Activated naive CD4-positive, alpha-beta T cell treated with anti-CD3 and anti-CD28 coated beads, Interleukin-2, amount 50 U/mL, for 24 hours (primary cell): ENCODE results near the gene ZNF641.
"Not testable (repeated sequence)": the region's sequence is repeated elsewhere in the genome, so short reads cannot be mapped to it uniquely, and the experiment has no call there.

ENCODE experiments used
- H3K27ac Mint-ChIP-seq: one replicate; pipeline ENCODE4 v1.8.0; 2021; ENCODE audit warnings: mild to moderate bottlenecking, mixed read lengths
- H3K27me3 Mint-ChIP-seq: one replicate; pipeline ENCODE4 v1.8.0; 2021; ENCODE audit warnings: mixed read lengths
- H3K36me3 Mint-ChIP-seq: one replicate; pipeline ENCODE4 v1.8.0; 2021; ENCODE audit warnings: mixed read lengths
- H3K4me1 Mint-ChIP-seq: one replicate; pipeline ENCODE4 v1.8.0; 2021; ENCODE audit warnings: mixed read lengths
- H3K4me3 Mint-ChIP-seq: one replicate; pipeline ENCODE4 v1.8.0; 2021; ENCODE audit warnings: mild to moderate bottlenecking, mixed read lengths
- H3K9me3 Mint-ChIP-seq: one replicate; pipeline ENCODE4 v1.8.0; 2021; ENCODE audit warnings: mixed read lengths

Gene ZNF641

DNA sequence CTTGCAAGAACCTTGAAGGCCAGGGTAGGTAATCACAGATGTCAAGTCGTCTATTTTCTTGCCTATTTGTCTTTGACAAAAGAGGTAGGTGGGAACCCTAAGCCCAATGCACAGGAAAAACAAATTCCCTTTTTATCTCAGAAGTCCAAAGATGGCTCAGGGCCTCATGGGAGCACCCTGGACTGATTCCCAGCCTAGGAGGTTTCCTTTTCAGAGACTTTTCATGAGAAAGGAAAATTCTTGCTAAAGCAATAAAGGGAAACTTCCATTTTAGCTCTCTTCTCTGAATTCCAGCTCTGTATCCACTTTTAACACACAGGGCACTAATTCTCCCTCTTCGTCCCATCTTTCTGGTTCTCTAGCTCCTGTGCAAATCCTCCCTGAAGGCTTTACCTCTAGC, 1.2 kb downstream of the ZNF641 start:
- Mint-ChIP-seq H3K36me3 (peaks cover 31% of the 10 kb centered on the region), H3K9me3 (no peaks in the 10 kb centered on the region), H3K27me3 (no peaks in the 10 kb centered on the region), H3K27ac (peak overlapping the region; percentile 6), H3K4me3 (peak overlapping the region; percentile 97), H3K4me1 (peaks cover 55% of the 10 kb centered on the region)

DNA sequence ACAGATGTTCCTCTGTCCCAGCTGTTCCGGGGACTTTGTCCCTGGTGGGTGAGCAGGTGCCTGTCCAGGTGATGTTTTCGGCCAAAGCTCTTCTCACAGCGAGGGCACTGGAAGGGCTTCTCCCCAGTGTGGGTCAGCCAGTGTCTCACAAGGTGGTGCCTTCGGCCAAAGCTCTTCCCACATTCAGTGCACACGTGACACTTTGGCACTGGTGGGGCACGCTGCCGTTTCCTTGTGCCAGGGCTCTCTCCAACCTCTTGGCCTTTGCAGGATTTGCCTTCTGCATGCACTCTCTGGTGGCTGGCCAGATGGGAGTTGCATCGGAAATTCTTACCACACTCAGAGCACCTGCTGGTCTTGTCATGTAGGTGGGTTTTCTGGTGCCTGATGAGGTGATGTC, 7.7 kb downstream of the ZNF641 start:
- peaks cover 54% of the 10 kb centered on the region for H3K36me3 Mint-ChIP-seq
- no peak overlapping the region for H3K4me3 Mint-ChIP-seq
- H3K27me3 Mint-ChIP-seq = no peaks in the 10 kb centered on the region
- no peaks in the 10 kb centered on the region for H3K9me3 Mint-ChIP-seq
- H3K4me1 Mint-ChIP-seq = peaks cover 41% of the 10 kb centered on the region
- H3K27ac Mint-ChIP-seq = no peak overlapping the region

DNA sequence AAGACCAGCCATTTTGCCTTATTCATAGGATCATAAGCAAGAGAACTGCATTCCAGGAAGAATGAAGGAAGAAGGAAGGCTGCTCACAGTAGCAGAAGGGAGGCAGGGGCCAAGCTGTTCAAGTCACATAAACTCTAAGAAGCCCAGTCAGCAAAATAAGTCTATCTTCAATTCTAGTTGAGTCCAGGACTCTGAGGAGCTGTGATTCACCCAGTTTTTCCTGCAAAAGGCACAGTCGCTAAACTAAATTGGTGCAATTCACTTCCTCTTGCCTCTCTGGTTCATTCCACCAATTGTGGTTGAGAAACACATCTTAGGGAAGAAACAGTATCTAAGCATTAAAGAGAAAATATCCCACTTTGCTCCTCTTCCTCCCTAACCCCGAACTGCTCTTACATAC, 9.8 kb downstream of the ZNF641 start:
- Mint-ChIP-seq H3K27ac (no peak overlapping the region), H3K4me3 (no peak overlapping the region), H3K4me1 (peaks cover 24% of the 10 kb centered on the region), H3K27me3 (no peaks in the 10 kb centered on the region), H3K9me3 (no peaks in the 10 kb centered on the region), H3K36me3 (peaks cover 45% of the 10 kb centered on the region)

DNA sequence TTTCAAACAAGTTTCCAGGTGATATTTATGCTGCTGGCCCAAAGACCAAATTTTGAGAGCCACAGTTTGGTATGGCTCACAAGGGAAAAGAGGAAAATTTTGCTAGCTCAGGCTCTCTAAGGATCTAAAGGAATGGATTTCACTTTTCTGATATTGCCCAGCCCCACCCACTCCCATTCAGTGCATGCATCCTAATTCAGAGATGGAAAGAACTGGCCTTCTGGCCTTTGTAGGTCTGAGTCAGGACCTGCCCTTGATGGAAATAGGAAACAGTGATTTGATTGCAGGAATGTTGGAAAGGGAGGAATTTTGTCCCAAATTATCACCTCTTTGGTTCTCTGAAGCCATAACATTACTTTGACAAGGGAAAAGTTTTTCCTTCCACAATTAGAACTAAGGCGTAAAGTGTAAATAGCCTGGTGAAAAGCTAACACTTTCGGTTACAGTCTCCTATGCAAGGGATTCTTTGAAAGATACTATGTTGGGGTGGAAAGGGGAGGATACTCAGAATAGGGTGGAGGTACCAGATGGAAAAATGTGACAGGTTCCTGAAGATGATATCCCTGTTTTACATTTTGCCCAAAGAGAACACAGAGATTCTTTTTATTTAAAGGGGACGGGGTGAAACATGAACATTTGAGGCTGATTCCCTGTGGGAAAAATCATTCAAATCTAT, 11.1 kb downstream of the ZNF641 start:
- H3K27ac Mint-ChIP-seq = no peak overlapping the region
- H3K4me3 Mint-ChIP-seq = no peak overlapping the region
- peaks cover 33% of the 10 kb centered on the region for H3K36me3 Mint-ChIP-seq
- H3K9me3 Mint-ChIP-seq = no peaks in the 10 kb centered on the region
- H3K27me3 Mint-ChIP-seq = no peaks in the 10 kb centered on the region
- H3K4me1 Mint-ChIP-seq = peaks cover 20% of the 10 kb centered on the region

DNA sequence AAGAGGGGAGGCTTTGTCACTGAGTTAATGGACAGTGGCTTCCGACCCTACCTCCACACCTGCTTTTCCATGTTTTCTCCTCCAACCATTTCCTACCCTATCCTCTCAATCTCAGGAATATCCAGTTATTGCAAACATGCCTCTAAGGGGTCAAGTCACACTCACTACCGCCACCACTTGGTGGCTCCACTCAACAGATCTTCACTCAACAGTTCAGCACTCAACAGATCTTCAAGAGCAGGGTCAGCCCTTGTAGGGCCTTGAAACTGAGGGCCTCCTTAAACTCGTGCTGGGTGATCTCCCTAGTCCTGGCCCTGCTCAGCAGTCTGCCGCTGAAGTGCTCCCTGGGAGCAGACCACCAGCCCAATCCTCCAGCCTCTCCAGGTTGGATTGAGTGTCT, 14.2 kb downstream of the ZNF641 start:
- peaks cover 15% of the 10 kb centered on the region for H3K36me3 Mint-ChIP-seq
- no peaks in the 10 kb centered on the region for H3K9me3 Mint-ChIP-seq
- H3K27me3 Mint-ChIP-seq = no peaks in the 10 kb centered on the region
- H3K27ac Mint-ChIP-seq = no peak overlapping the region
- H3K4me3 Mint-ChIP-seq = no peak overlapping the region
- H3K4me1 Mint-ChIP-seq = peaks cover 13% of the 10 kb centered on the region

DNA sequence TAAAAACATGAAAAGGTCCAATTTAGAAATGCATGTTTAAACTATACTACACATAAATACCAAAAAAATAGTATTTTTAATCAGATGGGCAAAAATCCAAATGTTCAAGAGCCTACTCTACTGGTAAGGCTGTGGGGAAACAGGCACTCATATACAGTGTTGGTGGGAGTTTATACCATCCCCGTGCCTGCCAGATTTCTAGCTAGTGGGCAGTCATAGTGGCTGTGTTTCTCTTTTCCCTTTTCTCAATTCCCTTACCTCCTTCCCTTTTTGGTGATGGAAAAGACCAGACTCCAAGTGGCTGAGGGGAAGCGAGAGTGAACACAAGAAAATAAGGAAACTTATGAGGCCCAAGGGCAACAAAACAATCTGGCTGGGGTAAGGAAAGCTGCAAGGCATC, 14.7 kb downstream of the ZNF641 start:
- H3K9me3 Mint-ChIP-seq = no peaks in the 10 kb centered on the region
- no peak overlapping the region for H3K27ac Mint-ChIP-seq
- H3K27me3 Mint-ChIP-seq = no peaks in the 10 kb centered on the region
- no peak overlapping the region for H3K4me3 Mint-ChIP-seq
- peaks cover 11% of the 10 kb centered on the region for H3K4me1 Mint-ChIP-seq
- peaks cover 13% of the 10 kb centered on the region for H3K36me3 Mint-ChIP-seq

DNA sequence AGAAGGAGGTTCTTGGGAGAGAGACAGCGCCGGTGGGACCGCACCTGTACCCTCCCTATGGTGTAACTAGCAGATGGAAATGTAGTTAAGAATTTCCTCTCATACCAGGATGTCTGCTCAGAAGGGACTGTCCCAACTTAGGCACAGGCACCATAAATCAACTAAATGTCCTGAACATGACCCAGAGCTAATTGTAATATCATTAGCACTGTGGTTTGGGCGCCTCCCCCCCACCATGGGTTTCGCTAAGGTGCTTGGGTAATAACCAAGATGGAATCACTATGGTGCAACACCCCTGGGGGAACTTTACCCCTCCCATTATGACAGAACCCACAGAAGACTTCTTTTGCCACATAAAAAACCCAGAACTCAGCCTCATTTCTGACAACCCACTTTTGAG, 15.9 kb downstream of the ZNF641 start:
- H3K4me3 Mint-ChIP-seq = no peak overlapping the region
- peaks cover 11% of the 10 kb centered on the region for H3K4me1 Mint-ChIP-seq
- no peak overlapping the region for H3K27ac Mint-ChIP-seq
- H3K27me3 Mint-ChIP-seq = no peaks in the 10 kb centered on the region
- peaks cover 1% of the 10 kb centered on the region for H3K36me3 Mint-ChIP-seq
- H3K9me3 Mint-ChIP-seq = no peaks in the 10 kb centered on the region

DNA sequence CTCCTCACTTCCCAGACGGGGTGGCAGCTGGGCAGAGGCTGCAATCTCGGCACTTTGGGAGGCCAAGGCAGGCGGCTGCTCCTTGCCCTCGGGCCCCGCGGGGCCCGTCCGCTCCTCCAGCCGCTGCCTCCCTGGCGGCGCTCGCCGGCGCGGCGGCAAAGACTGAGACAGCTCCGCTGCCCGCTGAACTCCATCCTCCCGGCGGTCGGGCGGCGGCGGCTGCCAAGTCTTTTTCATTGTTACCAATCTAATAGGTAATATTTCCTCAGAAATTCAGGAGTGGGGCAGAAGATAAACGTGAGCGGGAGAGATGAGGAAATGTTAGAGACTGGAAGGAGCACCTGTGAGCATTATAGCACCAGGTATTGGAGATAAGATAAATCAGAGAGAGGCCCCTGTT, 17.0 kb downstream of the ZNF641 start:
- H3K27ac Mint-ChIP-seq, H3K4me3 Mint-ChIP-seq, H3K27me3 Mint-ChIP-seq, H3K9me3 Mint-ChIP-seq, H3K36me3 Mint-ChIP-seq: not testable (repeated sequence)
- peaks cover 11% of the 10 kb centered on the region for H3K4me1 Mint-ChIP-seq

DNA sequence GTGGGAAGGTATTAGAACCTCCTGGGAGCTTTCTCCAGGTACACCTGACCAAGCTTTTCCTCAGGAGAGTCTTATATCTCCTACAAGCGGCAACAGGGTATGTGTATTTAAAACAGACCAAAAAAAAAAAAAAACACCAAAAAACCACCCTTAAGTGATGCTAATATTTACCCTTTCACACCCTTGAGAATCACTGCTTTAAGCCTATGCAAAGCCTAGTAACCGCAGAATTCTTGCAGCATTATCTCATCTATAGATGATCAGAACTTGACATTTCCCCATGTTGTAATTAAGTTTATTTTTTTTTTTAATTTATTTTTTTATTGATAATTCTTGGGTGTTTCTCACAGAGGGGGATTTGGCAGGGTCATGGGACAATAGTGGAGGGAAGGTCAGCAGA, 19.3 kb downstream of the ZNF641 start:
- H3K36me3 Mint-ChIP-seq = no peaks in the 10 kb centered on the region
- no peaks in the 10 kb centered on the region for H3K27me3 Mint-ChIP-seq
- no peak overlapping the region for H3K4me3 Mint-ChIP-seq
- H3K9me3 Mint-ChIP-seq = no peaks in the 10 kb centered on the region
- H3K27ac Mint-ChIP-seq = no peak overlapping the region
- H3K4me1 Mint-ChIP-seq = peaks cover 15% of the 10 kb centered on the region

DNA sequence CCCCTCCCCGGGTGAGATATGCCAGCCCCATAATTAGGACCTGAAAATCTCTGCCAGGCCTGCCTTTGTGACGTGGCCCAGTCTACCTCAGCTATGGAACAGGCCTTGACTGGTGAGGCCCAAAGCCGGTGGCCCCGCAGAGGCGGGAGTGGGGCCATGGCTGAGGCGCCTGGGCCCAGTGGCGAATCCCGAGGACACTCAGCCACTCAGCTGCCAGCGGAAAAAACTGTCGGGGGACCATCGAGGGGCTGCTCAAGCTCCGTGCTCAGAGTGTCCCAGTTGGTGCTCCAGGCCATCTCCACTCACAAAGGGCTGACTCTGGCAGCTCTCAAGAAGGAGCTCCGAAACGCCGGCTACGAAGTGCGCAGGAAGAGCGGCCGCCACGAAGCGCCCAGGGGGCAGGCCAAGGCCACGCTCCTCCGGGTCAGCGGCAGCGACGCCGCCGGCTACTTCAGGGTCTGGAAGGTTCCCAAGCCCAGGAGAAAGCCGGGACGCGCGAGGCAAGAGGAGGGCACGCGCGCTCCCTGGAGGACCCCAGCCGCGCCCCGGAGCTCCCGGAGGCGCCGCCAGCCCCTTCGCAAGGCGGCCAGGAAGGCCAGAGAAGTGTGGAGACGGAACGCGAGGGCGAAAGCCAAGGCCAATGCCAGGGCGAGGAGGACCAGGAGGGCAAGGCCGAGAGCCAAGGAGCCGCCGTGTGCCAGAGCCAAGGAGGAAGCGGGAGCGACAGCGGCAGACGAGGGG, 21.4 kb downstream of the ZNF641 start:
- H3K4me1 Mint-ChIP-seq = peaks cover 6% of the 10 kb centered on the region
- H3K9me3 Mint-ChIP-seq = no peaks in the 10 kb centered on the region
- no peaks in the 10 kb centered on the region for H3K27me3 Mint-ChIP-seq
- no peaks in the 10 kb centered on the region for H3K36me3 Mint-ChIP-seq
- H3K4me3 Mint-ChIP-seq = no peak overlapping the region
- no peak overlapping the region for H3K27ac Mint-ChIP-seq

DNA sequence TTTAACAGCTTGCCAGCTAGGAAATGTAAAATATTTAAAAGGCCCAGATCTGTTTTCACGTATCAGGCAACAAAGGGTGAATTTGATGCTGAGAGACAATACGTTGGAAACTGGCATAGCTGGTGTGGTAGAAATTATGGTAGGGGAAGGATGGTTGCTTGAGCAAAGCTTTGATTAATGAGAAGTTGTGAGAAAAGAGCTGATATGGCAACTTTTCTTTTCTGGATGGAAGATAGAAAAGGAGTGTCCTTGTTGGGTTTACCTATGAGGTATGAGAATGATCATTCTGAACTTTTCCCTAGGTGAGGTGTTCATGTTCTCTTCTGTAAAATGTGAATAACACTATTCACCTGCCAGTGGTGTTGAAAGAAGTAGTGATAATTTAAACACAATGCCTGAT, 34.2 kb downstream of the ZNF641 start:
- Mint-ChIP-seq H3K4me1 (no peaks in the 10 kb centered on the region), H3K27me3 (no peaks in the 10 kb centered on the region), H3K27ac (no peak overlapping the region), H3K36me3 (peaks cover 10% of the 10 kb centered on the region), H3K4me3 (no peak overlapping the region), H3K9me3 (peaks cover 11% of the 10 kb centered on the region)

DNA sequence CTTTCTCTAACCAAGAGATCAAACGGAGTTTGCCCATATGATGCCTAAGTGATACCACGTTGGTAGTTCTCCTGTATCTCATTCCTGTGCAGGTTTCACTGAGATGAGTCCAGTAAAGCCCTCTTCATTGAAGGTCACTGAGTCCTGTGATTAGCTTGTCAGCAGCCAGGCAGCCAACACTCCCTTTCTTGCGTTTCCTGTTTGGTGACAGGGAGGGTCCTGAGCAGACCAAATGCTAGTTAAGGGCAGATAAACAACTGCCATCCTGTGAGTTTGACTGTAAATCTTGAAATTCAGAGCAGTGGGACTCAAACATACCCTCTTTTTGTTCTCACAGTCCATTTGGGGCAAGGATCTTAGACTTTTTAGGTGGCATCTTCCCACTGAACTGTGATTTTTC, 39.4 kb downstream of the ZNF641 start:
- H3K27ac Mint-ChIP-seq = no peak overlapping the region
- H3K9me3 Mint-ChIP-seq = peaks cover 8% of the 10 kb centered on the region
- H3K4me1 Mint-ChIP-seq = no peaks in the 10 kb centered on the region
- H3K27me3 Mint-ChIP-seq = no peaks in the 10 kb centered on the region
- H3K4me3 Mint-ChIP-seq = no peak overlapping the region
- H3K36me3 Mint-ChIP-seq = peaks cover 2% of the 10 kb centered on the region

DNA sequence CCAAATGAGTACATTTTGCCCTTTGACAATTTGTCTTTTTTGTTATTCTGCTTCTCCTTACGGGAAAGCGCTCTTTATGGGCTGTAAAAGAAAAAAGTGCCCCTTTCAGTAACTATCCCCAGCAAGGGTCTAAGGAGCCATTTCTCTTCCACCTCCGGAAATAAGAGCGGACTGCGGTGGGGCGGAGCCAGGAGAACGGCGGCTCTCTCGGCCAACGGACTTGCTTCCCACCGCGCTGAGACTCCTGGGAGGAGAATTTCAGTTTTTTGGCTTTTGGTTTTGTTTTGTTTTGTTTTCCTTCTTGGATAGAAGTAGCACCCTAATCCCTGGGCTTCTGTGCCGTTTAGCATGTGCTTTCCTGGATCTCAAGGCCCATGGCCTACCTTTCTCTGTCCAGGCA, 43.5 kb downstream of the ZNF641 start:
- H3K9me3 Mint-ChIP-seq = no peaks in the 10 kb centered on the region
- no peaks in the 10 kb centered on the region for H3K4me1 Mint-ChIP-seq
- H3K4me3 Mint-ChIP-seq = no peak overlapping the region
- H3K36me3 Mint-ChIP-seq = no peaks in the 10 kb centered on the region
- H3K27ac Mint-ChIP-seq = no peak overlapping the region
- no peaks in the 10 kb centered on the region for H3K27me3 Mint-ChIP-seq

DNA sequence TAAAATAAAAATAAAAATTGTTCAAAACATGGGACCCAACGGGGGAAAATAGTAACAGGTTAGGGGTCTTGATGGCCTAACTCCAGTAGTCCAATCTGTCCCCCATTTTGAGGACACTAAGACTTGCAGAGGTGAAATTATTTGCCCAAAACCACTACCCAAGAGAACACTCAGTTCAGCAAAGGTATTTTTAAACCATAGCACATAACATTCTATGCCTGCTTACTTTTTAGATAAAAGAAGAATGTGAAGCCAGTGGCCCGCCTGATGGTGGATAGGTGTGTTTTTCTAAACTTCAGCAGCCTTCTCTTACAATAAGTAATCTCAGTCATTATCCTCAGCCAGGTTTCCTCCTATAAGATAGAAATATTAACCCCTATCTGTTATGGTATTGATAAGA, 45.5 kb downstream of the ZNF641 start:
- Mint-ChIP-seq H3K4me1 (no peaks in the 10 kb centered on the region), H3K27me3 (no peaks in the 10 kb centered on the region), H3K9me3 (no peaks in the 10 kb centered on the region), H3K4me3 (no peak overlapping the region), H3K27ac (no peak overlapping the region), H3K36me3 (no peaks in the 10 kb centered on the region)

DNA sequence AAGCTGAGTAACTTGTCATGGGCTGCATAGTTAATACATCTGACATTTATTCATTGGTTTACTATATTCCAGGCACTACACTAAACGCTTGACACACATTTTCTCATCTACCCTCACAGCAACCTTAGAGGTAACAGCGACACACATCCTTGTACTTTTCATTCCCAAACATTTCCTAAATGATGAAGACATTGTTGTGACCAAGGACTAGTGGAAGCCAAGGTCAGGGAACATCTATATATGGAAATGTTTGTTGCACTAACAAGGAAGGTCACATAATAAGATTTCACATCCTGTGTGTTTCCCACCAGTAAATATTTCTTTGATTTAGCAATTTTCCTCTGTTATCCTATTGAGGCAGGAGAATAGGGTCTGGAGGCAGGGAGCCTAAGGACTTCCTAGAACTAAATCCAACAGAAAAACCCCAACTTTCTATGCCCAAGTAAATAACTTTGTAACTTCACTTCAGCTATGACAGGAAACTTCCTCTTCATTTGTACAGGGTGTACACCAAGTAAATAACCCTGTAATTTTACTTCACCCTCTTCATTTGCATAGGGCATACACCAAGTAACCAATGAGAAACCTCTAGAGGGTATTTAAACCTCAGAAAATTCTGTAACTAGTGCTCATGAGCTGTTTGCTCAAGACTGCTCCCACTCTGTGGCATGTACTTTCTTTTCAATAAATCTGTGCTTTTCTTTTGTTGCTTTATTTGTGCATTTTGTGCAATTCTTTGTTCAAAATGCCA, 48.4 kb downstream of the ZNF641 start:
- Mint-ChIP-seq H3K27me3 (peaks cover 3% of the 10 kb centered on the region), H3K4me1 (no peaks in the 10 kb centered on the region), H3K36me3 (no peaks in the 10 kb centered on the region), H3K4me3 (no peak overlapping the region), H3K27ac (no peak overlapping the region), H3K9me3 (no peaks in the 10 kb centered on the region)

DNA sequence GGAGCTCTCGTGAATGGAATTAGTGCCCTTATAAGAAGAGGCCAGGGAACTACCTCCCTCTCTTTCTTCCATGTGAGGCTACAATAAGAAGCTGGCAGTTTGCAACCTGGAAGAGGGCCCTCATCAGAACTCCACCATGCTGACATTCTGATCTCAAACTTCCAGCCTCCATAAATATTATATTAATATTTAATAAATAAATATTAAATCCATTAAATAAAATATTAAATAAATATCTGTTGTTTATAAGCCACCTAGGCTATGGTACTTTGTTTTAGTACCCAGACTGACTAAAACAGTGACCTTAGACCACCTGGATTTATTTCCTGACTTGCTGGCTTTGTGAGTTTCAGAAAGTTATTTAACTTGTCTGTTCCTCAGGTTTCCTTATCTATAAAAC, 49.9 kb downstream of the ZNF641 start:
- peaks cover 3% of the 10 kb centered on the region for H3K27me3 Mint-ChIP-seq
- H3K9me3 Mint-ChIP-seq = no peaks in the 10 kb centered on the region

More for the DNA sequence above, 49.9 kb downstream of the ZNF641 start:
- H3K36me3 Mint-ChIP-seq = no peaks in the 10 kb centered on the region
- H3K4me1 Mint-ChIP-seq = peaks cover 11% of the 10 kb centered on the region
- H3K27ac Mint-ChIP-seq = no peak overlapping the region
- H3K4me3 Mint-ChIP-seq = no peak overlapping the region
